Measurements from ENCODE around the gene SCN1B. TPM values are rescaled to one million over a fixed set of nuclear protein-coding genes. Genes with fewer than 3 reads are reported as not detected.

Gene SCN1B
- total RNA-seq, 2 experiments from 2014 or later = 1.4 to 2.3 TPM

DNA sequence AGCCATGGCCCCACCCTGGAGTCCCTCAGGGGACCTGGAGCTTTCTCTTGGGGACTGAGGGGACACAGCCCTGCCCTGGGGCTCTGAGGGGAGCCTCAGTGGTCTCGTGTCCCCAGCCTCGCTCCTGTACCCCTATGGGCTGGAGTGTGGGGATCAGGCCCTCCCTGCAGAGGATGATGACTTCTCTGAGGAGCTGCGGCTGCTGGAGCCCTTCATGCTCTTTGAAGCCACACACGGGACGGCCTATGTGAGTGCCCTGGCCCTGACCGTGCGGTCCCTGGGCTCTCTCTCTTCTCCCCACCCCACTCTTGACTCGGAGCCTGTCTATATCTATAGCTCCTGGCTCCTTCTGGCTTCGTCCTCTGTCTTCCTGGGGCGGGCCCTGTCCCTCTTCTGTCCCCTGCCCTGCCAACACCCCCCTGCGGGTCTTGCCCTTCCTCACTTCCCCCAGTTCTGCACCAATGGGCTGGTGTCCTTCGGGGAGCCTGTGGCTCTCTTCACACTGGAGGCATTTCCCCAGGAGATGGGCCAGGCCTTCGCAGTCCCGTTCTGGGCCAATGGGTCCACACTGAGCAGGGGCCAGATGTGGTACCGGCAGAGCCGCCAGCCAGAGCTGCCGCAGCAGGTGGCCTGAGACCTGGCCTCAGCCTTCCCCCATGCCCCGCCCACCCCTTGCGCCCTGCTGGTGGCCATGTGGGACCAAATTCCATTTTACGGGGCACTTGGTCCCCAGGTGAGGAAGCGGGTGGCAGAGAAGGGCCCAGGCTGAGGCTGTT, 44.3 kb downstream of the SCN1B start:
- ATAC-seq (ENCODE audit: poor library complexity) (no peak), DNase-seq (no peak)
- H3K27ac Mint-ChIP-seq = no peak overlapping the region
- H3K9me3 Mint-ChIP-seq = no peaks in the 10 kb centered on the region
- no peaks in the 10 kb centered on the region for H3K4me1 Mint-ChIP-seq (ENCODE audit: low read depth)
- Histone ChIP-seq H3K4me1 (ENCODE audit: insufficient read depth, low read length) (no peaks in the 10 kb centered on the region), H3K36me3 (ENCODE audit: insufficient read depth, low read length) (no peaks in the 10 kb centered on the region), H3K27me3 (ENCODE audit: control insufficient read depth in 1 of 2, insufficient read depth in 2 of 2, low read length in 2 of 2) (peaks cover 0 to 5% of the 10 kb centered on the region in 2 experiments), H3K4me3 (ENCODE audit: low read length) (no peak overlapping the region), H3K27ac (ENCODE audit: low read depth in 1 of 2, low read length in 2 of 2) (no peak overlapping the region), H3K9me3 (ENCODE audit: control insufficient read depth in 1 of 2, insufficient read depth in 1 of 2, low read length in 2 of 2) (peaks cover 9 to 12% of the 10 kb centered on the region in 2 experiments)
- no peak for TF ChIP-seq CTCF (IDR thresholded peaks at IDR 0.05)
- H3K27me3 Mint-ChIP-seq = peaks cover 5% of the 10 kb centered on the region
- CTCF ChIA-PET = no interaction called here
- no peaks in the 10 kb centered on the region for H3K36me3 Mint-ChIP-seq (ENCODE audit: low read depth)
- H3K4me3 Mint-ChIP-seq = no peak overlapping the region
- POLR2A ChIA-PET = no interaction called here
- intact Hi-C loops (cut with DNase I, micrococcal nuclease) = no loop called here

GRCh38 chr19:35075202-35076025, 45.1 kb downstream of the SCN1B start:
- no peaks in the 10 kb centered on the region for H3K36me3 Mint-ChIP-seq (ENCODE audit: low read depth)
- H3K27ac Mint-ChIP-seq = no peak overlapping the region
- H3K36me3 ChIP-seq (ENCODE audit: insufficient read depth, low read length) = no peaks in the 10 kb centered on the region
- no peaks in the 10 kb centered on the region for H3K4me1 Mint-ChIP-seq (ENCODE audit: low read depth)
- H3K4me3 ChIP-seq (ENCODE audit: low read length) = no peak overlapping the region
- no peak overlapping the region for H3K4me3 Mint-ChIP-seq
- ChIA-PET POLR2A (no interaction called here), CTCF (no interaction called here)
- DNase-seq (no peak), ATAC-seq (ENCODE audit: poor library complexity) (no peak)
- no peaks in the 10 kb centered on the region for H3K9me3 Mint-ChIP-seq
- no peaks in the 10 kb centered on the region for H3K4me1 ChIP-seq (ENCODE audit: insufficient read depth, low read length)
- H3K27me3 Mint-ChIP-seq = peaks cover 5% of the 10 kb centered on the region
- intact Hi-C loops (cut with DNase I, micrococcal nuclease) = no loop called here
- peaks cover 3 to 7% of the 10 kb centered on the region in 2 experiments for H3K9me3 ChIP-seq (ENCODE audit: control insufficient read depth in 1 of 2, insufficient read depth in 1 of 2, low read length in 2 of 2)
- no peak overlapping the region for H3K27ac ChIP-seq (ENCODE audit: low read depth in 1 of 2, low read length in 2 of 2)
- TF ChIP-seq CTCF (IDR thresholded peaks at IDR 0.05) = no peak
- peaks cover 0 to under 1% of the 10 kb centered on the region in 2 experiments for H3K27me3 ChIP-seq (ENCODE audit: control insufficient read depth in 1 of 2, insufficient read depth in 2 of 2, low read length in 2 of 2)

DNA sequence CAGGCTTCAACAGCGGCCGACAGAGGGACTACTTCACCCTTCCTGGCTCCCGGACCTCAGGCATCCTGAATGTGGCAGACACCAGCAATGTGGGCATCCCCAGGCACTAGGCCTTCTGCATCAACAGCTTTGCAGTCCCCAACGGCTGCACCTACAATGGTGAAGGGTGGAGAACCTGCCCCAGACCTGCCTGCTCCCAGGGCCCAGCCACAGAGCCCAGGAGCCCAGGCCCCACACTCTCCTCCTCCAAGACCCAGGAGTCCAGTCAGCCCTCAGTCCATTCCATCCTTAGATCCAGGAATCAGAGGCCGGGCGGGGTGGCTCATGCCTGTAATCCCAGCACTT, 45.7 kb downstream of the SCN1B start:
- CTCF ChIA-PET = no interaction called here
- H3K4me1 Mint-ChIP-seq (ENCODE audit: low read depth) = no peaks in the 10 kb centered on the region
- ATAC-seq (ENCODE audit: poor library complexity) = no peak

More for the DNA sequence above, 45.7 kb downstream of the SCN1B start:
- Mint-ChIP-seq H3K4me3 (no peak overlapping the region), H3K9me3 (no peaks in the 10 kb centered on the region), H3K27ac (no peak overlapping the region), H3K36me3 (ENCODE audit: low read depth) (no peaks in the 10 kb centered on the region), H3K27me3 (peaks cover 5% of the 10 kb centered on the region)
- TF ChIP-seq CTCF (IDR thresholded peaks at IDR 0.05) = no peak
- Histone ChIP-seq H3K27ac (ENCODE audit: low read depth in 1 of 2, low read length in 2 of 2) (no peak overlapping the region), H3K27me3 (ENCODE audit: control insufficient read depth in 1 of 2, insufficient read depth in 2 of 2, low read length in 2 of 2) (no peaks in the 10 kb centered on the region), H3K4me1 (ENCODE audit: insufficient read depth, low read length) (no peaks in the 10 kb centered on the region), H3K4me3 (ENCODE audit: low read length) (no peak overlapping the region), H3K9me3 (ENCODE audit: control insufficient read depth in 1 of 2, insufficient read depth in 1 of 2, low read length in 2 of 2) (peaks cover 0 to 4% of the 10 kb centered on the region in 2 experiments), H3K36me3 (ENCODE audit: insufficient read depth, low read length) (no peaks in the 10 kb centered on the region)
- POLR2A ChIA-PET = no interaction called here
- DNase-seq = no peak
- intact Hi-C loops (cut with DNase I, micrococcal nuclease) = no loop called here
